Testis (tissue), 2 donors: Measurements from ENCODE around the gene TMEM223.

ENCODE experiments used
- CTCF ChIP-seq, 3 experiments: fragments of 450-650 bp in 2 of 3; fragments of 200-600 bp in 1 of 3; sonication (generic) in 1 of 3; IDR thresholded peaks; one replicate each; pipeline ENCODE4 v1.5.1; 2016 to 2019; ENCODE audit warnings: antibody characterized with exemption in 3 of 3, mild to moderate bottlenecking in 2 of 3, moderate library complexity in 1 of 3
- POLR2A ChIP-seq: fragments of 450-650 bp; IDR thresholded peaks from one replicate; pipeline ENCODE4 v1.6.1; 2017; ENCODE audit warnings: antibody characterized with exemption, mild to moderate bottlenecking, moderate library complexity

- no peak for TF ChIP-seq POLR2A
- TF ChIP-seq CTCF (IDR thresholded peaks at IDR 0.05) = no peak
Measured at GRCh38 chr11:62774407-62774806, 17.4 kb downstream of the TMEM223 start.
